ENCODE data around the gene PIGZ.

- TF ChIP-seq POLR2A (IDR thresholded peaks at IDR 0.05; ENCODE audit: borderline replicate concordance, extremely low read depth, insufficient read depth, insufficient read length) = no peak
- no peak for TF ChIP-seq CTCF (IDR thresholded peaks at IDR 0.05 in 2 of 3, conservative IDR thresholded peaks at IDR 0.05 in 1 of 3; ENCODE audit: borderline replicate concordance in 1 of 3, insufficient read depth in 1 of 3, low read depth in 2 of 3, low read length in 2 of 3)
Observed at GRCh38 chr3:196903740-196904139, 64.9 kb downstream of the PIGZ start.

Measured in HCT116 (cell line).